Heart right ventricle (tissue), 16 donors: ENCODE results near the gene CCDC172. TPM values are rescaled to one million over a fixed set of nuclear protein-coding genes. Genes with fewer than 3 reads are reported as not detected.

Experiments
- ATAC-seq, 8 donors: fragments of 200-7000 bp; cut with Tn5 transposase; one replicate each; pipeline ENCODE4 v1.9.1; 2020; ENCODE audit warnings: mild to moderate bottlenecking in 8 of 8, moderate library complexity in 8 of 8, moderate number of reproducible peaks in 1 of 8
- DNase-seq, 2 donors: peaks; one replicate each; pipeline ENCODE4 v3.0.0-alpha.2; 2020
- H3K27ac ChIP-seq, 10 donors: fragments of 200-600 bp; sonication (generic) in 2 of 10; one replicate each; pipeline versions ENCODE4 v1.5.0 to v1.8.0; 2020 to 2022; ENCODE audit warnings: mild to moderate bottlenecking in 3 of 10
- H3K27me3 ChIP-seq, 7 donors: fragments of 200-600 bp; one replicate each; pipeline ENCODE4 v1.8.0; 2021 to 2022; ENCODE audit warnings: mild to moderate bottlenecking in 2 of 7
- H3K36me3 ChIP-seq, 9 donors: fragments of 200-600 bp; sonication (generic) in 1 of 9; one replicate each; pipeline versions ENCODE4 v1.5.0 to v1.8.0; 2020 to 2022; ENCODE audit warnings: mild to moderate bottlenecking in 2 of 9
- H3K4me1 ChIP-seq, 9 donors: fragments of 200-600 bp; sonication (generic) in 1 of 9; one replicate each; pipeline versions ENCODE4 v1.5.0 to v1.8.0; 2020 to 2022; ENCODE audit warnings: mild to moderate bottlenecking in 4 of 9
- H3K4me3 ChIP-seq, 10 donors: fragments of 200-600 bp; sonication (generic) in 2 of 10; one replicate each; pipeline versions ENCODE4 v1.5.0 to v1.8.0; 2020 to 2022; ENCODE audit warnings: mild to moderate bottlenecking in 7 of 10, moderate library complexity in 2 of 10
- H3K9me3 ChIP-seq, 11 donors: fragments of 200-600 bp in 10 of 11; sonication (generic) in 2 of 11; one replicate each; pipeline versions ENCODE4 v1.5.0 to v1.8.0; 2013 to 2022; ENCODE audit warnings: mild to moderate bottlenecking in 2 of 11, control low read depth in 1 of 11, moderate library complexity in 1 of 11
- CTCF ChIP-seq, 9 donors: fragments of 200-600 bp; sonication (generic) in 2 of 9; IDR thresholded peaks; one replicate each; pipeline versions ENCODE4 v1.5.0 to v1.8.0; 2021 to 2022; ENCODE audit warnings: antibody characterized with exemption in 9 of 9, mild to moderate bottlenecking in 5 of 9, moderate library complexity in 1 of 9
- WGBS, 2 donors: extraction: QIAGEN DNeasy Blood & Tissue Kit; methylation state at CpG; one replicate each; pipeline ENCODE4 v1.1.7; 2013; ENCODE audit warnings: inconsistent platforms in 1 of 2; 5-methylcytosine and 5-hydroxymethylcytosine counted together
- intact Hi-C, 10 donors: fragments of 100-400 bp; cut with DNase I; formaldehyde crosslinking; loops; one replicate each; pipeline versions ENCODE4 v1.11.1 to v1.14.2; 2022
- polyA plus RNA-seq, 2 donors: library from polyadenylated mRNA; stranded (reverse); fragments of 200-250 nt; gene quantifications; one replicate each; pipeline ENCODE4 v1.2.3, GENCODE V29; 2013
- total RNA-seq, 10 donors: library from RNA; stranded (reverse); fragmentation: NEBNext Ultra II Directional in 3 of 10; extraction: Animal tissue kit (Norgen Biotek cat#: 25700) in 3 of 10; gene quantifications; one replicate each; pipeline versions ENCODE4 v1.2.1 to v1.2.4, GENCODE V29; 2021 to 2023
- donor health status: Arrhythmogenic right ventricular cardiomyopathy.
- donor health status: ischemic (EF 13 %, LVEDD 7.1; RV severe dilation, severe dysfunction).
- donor health status: healthy with polysubstance abuse.
- donor health status: DM: no; HTN: yes; CAD: no.
- donor health status: DM: no; HTN: no; CAD: no.
- donor health status: ischemic (EF 25% LVEDD 6.9; RV normal size, moderate dysfunction).
- donor health status: ischemic (EF 25% LVEDD 5.7; RV mildly dilated, moderate dysfunction).
- donor health status: healthy.
- donor health status: DM: yes; HTN: yes; CAD: no.
- donor health status: Ischemic cardiomyopathy.
- donor health status: ischemic (EF 35%, LVEDD 5.7; RV mildly dilated, moderate dysfunction).
- donor health status: nonischemic (EF 11% LVEDD 7.7; RV severe dilation, severe dysfunction).
- donor health status: DM: yes; HTN: yes; CAD: no.
- donor health status: PGD.
- donor health status: ischemic (EF 29% LVEDD 5.4; RV normal size, mild dysfunction).
- donor health status: nonischemic (EF 23%, LVEDD 6.1; RV moderate dilation, normal function).

Gene CCDC172
- total and polyA plus RNA-seq, 12 donors: not detected

- no peak overlapping the region for H3K4me3 ChIP-seq
- H3K9me3 ChIP-seq: no peaks in the 10 kb centered on the region
- WGBS, 2 donors: 66 to 72% methylated on average over 13 of the region's 13 CpGs
- H3K27ac ChIP-seq: no peak overlapping the region
- ATAC-seq (no peak), DNase-seq (no peak)
- no peaks in the 10 kb centered on the region for H3K36me3 ChIP-seq
- peaks cover 0 to 5% (median 0%) of the 10 kb centered on the region in 7 donors for H3K27me3 ChIP-seq
- no peak for TF ChIP-seq CTCF (IDR thresholded peaks at IDR 0.05)
- intact Hi-C loops: loop anchor here in 1 of 10 donors (10.0 kb wide), 1 partner anchor 601 kb away; no protein-coding TSS in a partner anchor
- no peaks in the 10 kb centered on the region for H3K4me1 ChIP-seq
Measured at GRCh38 chr10:116395223-116395985, 71.2 kb downstream of the CCDC172 start.

- H3K27me3 ChIP-seq: peaks cover 0 to 10% (median 0%) of the 10 kb centered on the region in 7 donors
- H3K9me3 ChIP-seq: no peaks in the 10 kb centered on the region
- H3K4me3 ChIP-seq: no peak overlapping the region
- H3K4me1 ChIP-seq: no peaks in the 10 kb centered on the region
- H3K36me3 ChIP-seq: no peaks in the 10 kb centered on the region
- 55 to 64% methylated on average over 5 of the region's 5 CpGs for WGBS, 2 donors
- TF ChIP-seq CTCF (IDR thresholded peaks at IDR 0.05): no peak
- DNase-seq (no peak), ATAC-seq (no peak)
- H3K27ac ChIP-seq: no peak overlapping the region
- intact Hi-C loops: loop anchor here in 1 of 10 donors (10.0 kb wide), 1 partner anchor 603 kb away; no protein-coding TSS in a partner anchor
Measured at GRCh38 chr10:116398224-116398623, 74.0 kb downstream of the CCDC172 start.

- no peak overlapping the region for H3K27ac ChIP-seq
- H3K4me3 ChIP-seq: no peak overlapping the region
- no peak for ATAC-seq
- TF ChIP-seq CTCF (IDR thresholded peaks at IDR 0.05): no peak
- H3K4me1 ChIP-seq: no peaks in the 10 kb centered on the region
- no peak for DNase-seq
- intact Hi-C loops: no loop called here
- no peaks in the 10 kb centered on the region for H3K9me3 ChIP-seq
- WGBS, 2 donors: 87 to 92% methylated on average over 3 of the region's 3 CpGs
- peaks cover 0 to 10% (median 0%) of the 10 kb centered on the region in 7 donors for H3K27me3 ChIP-seq
- H3K36me3 ChIP-seq: no peaks in the 10 kb centered on the region
Measured at GRCh38 chr10:116402858-116403257, 78.6 kb downstream of the CCDC172 start.

GRCh38 chr10:116403740-116404250 is 79.5 kb downstream of the CCDC172 start:
- WGBS, 2 donors: 51 to 56% methylated on average over 6 of the region's 6 CpGs
- no peak for TF ChIP-seq CTCF (IDR thresholded peaks at IDR 0.05)

More at GRCh38 chr10:116403740-116404250, 79.5 kb downstream of the CCDC172 start:
- no peak for ATAC-seq
- intact Hi-C loops: no loop called here
- H3K4me1 ChIP-seq: no peaks in the 10 kb centered on the region
- H3K9me3 ChIP-seq: no peaks in the 10 kb centered on the region
- H3K27me3 ChIP-seq: peaks cover 0 to 10% (median 0%) of the 10 kb centered on the region in 7 donors
- DNase-seq: no peak
- no peak overlapping the region for H3K4me3 ChIP-seq
- H3K36me3 ChIP-seq: no peaks in the 10 kb centered on the region
- H3K27ac ChIP-seq: no peak overlapping the region
